ENCODE measurements around the gene AP1S1.

Gene AP1S1

DNA sequence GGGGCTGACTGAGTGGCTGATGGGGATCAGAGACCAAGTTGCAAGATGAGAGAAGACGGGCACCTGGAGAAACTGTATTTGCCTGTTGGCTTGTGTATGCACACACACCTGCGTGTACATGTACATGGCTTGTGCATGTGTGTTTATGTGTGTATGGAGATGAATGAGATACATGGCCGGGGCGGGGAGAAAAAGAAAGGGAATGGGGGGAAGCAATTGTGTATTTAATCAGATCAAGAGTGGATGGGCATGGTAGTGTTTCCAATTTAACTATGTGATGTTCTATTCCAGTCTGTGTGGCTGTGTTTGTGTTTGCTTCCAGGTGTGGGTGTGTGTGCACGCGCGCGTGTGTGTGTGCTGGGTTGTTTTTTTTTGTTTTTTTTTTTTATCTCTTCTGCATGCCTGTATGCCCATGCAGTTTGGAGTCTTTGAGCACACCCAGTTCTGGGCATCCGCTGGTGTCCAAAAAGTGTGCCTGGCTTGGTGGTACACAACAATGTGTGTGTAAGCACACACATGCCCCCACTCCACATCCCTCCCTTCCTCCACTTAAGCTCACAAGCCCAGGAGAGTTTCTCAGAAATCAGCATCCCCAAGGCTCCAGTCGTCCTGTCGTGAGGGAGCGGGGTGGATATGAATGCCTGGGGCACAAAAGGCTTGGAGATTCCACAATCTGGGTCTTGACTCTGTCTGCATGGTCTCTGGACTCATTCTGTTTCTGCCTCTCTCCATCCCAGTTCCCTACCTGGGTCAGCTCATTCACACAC is 13.6 kb downstream of the AP1S1 start:
- Mint-ChIP-seq H3K9me3 (no peaks in the 10 kb centered on the region), H3K36me3 (ENCODE audit: low read depth) (no peaks in the 10 kb centered on the region), H3K4me3 (no peak overlapping the region), H3K27me3 (peaks cover 96% of the 10 kb centered on the region), H3K27ac (no peak overlapping the region), H3K4me1 (ENCODE audit: low read depth) (peaks cover 71% of the 10 kb centered on the region)
- intact Hi-C loops (cut with micrococcal nuclease) = no loop called here

DNA sequence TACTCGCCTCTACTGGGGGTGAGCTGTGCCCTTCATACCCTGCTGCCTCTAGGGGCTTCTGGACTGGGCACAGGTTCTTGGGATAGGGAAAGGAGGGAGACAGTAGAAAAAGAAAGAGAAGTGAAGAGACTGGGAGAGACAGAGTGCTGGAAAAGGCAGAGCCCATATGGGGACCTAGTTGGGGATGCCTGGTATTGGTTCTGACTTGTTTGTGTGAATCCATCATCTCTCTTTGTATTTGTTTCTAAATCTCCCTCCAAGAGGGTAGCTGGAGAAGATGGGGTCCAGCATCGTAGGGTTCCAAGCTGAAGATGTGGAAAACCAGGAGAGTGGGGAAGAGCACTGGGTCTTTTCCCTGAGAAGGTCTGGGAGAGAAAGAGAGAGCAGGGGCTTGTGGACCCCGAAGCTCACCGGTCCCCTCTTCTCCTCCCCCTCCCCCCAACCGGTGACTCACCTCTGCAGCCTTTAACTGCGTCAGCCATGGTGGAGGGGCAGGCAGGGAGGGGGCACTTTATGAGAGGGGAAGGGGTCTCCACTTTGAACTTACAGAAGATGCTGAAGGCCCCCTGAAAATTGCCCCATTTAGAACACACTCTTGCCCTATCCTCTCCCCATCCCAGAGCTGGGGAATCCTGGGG is 14.3 kb downstream of the AP1S1 start:
- no peak overlapping the region for H3K4me3 Mint-ChIP-seq
- H3K36me3 Mint-ChIP-seq (ENCODE audit: low read depth) = no peaks in the 10 kb centered on the region
- H3K27me3 Mint-ChIP-seq = peaks cover 99% of the 10 kb centered on the region
- H3K4me1 Mint-ChIP-seq (ENCODE audit: low read depth) = peaks cover 78% of the 10 kb centered on the region
- no peaks in the 10 kb centered on the region for H3K9me3 Mint-ChIP-seq
- intact Hi-C loops (cut with micrococcal nuclease) = no loop called here
- H3K27ac Mint-ChIP-seq = no peak overlapping the region

DNA sequence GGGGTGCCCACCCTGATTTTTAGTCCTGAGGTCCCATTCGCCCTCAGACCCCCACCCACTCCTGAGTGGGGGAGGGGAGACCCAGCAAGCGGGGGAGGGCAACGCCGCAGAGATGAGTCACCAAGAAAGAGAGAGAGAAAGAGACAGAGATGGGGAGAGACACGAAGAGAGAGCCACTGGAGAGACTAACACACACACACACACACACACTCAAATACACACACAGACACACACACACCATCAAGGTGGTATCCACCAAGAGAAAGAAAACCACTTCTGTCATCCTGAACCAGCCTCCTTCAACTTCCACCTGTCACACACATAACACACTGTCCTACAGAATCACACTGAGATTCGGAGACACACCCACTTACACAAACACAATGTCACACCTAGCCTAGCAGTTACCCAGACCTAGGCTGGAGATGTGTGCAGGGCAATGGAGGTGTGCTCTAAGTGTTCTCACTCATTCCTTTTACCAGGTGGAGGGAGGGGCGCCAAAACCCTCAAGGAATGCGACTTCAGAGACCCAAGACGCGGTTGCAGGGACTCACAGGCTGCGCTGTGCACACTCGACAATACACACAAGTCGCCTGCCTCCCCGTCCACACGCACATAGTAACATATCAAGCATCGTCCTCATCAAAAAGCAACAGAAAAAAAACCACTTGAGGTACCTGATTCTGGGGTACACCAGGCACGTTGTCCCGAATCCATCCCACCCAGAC is 15.0 kb downstream of the AP1S1 start:
- H3K4me3 Mint-ChIP-seq = no peak overlapping the region
- no peaks in the 10 kb centered on the region for H3K36me3 Mint-ChIP-seq (ENCODE audit: low read depth)
- no peak overlapping the region for H3K27ac Mint-ChIP-seq
- intact Hi-C loops (cut with micrococcal nuclease) = no loop called here
- H3K27me3 Mint-ChIP-seq = peaks cover 100% of the 10 kb centered on the region
- H3K9me3 Mint-ChIP-seq = no peaks in the 10 kb centered on the region
- H3K4me1 Mint-ChIP-seq (ENCODE audit: low read depth) = peaks cover 85% of the 10 kb centered on the region

DNA sequence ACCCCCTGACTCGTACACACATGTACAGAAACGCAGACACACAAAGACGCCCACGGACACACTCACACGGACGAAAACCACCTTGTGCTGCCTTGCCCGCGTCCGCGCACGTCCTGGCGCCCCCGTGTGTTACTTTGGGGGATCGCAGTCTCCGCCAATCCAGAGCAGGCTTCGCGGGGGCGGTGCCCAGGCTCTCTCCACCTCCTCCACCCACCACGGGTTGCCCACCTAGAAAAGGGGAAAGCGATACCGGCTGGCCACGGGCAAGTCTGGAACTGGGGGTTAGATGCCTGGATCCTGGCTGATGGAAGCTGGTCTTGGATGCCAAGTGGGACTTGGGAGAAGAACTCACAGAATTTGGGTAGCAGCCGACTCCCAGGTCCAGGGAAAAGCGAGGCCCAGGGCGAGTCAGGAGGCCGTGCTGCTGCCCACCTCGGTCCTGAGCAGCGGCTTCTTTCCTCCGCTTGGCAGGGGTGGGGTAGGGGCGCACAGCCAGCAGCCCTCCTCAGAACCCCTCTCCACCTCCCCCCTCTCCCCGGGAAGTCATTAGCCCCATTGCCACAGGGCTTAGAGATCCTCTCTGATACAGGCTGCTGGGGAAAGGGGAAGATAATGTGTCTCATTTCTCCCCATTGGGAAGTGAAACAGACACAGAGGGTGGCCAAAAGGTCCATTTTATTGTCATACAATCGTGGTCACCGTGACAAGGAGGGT is 15.7 kb downstream of the AP1S1 start:
- Mint-ChIP-seq H3K4me1 (ENCODE audit: low read depth) (peaks cover 88% of the 10 kb centered on the region), H3K27me3 (peaks cover 99% of the 10 kb centered on the region), H3K9me3 (no peaks in the 10 kb centered on the region), H3K36me3 (ENCODE audit: low read depth) (no peaks in the 10 kb centered on the region), H3K4me3 (no peak overlapping the region), H3K27ac (peak overlapping the region; percentile 16)
- intact Hi-C loops (cut with micrococcal nuclease) = no loop called here

DNA sequence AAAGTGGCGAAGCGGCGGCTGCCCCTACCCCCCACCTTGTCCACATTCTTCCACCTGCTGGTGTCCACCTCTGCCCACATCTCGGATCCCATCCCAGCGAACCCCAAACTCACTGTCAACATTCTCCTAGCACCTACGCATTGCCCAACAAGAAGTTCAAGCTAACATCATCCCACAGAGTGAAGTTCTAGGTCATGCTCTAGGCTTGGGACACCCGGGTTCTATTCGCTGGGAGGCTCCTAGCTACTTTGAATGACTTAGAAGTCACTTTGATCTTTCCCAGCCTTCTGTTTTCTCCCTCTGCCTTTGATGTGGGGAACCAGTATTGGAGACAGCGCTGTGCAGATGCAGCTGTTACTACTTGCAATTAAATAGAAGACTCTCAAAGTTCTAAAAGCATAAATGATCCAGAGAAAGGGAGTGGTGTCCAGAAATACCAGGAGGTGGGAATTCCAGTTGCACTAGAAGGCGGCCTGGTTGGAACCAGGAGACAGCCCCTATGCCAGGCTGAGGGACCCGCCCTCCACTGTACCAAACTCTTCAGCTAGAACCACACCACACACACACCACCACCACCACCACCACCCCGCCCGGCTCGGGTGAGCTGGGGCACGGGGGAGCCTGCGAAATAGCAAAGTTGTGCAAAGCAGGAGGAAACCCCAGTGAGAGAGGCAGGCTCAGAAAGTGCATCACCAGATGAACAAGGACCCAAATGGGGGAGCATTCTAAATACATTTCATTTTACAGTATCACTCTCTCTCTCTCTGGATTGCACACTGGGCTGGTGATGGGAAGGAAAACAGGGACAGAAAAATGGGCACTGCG is 16.6 kb downstream of the AP1S1 start:
- Mint-ChIP-seq H3K4me3 (no peak overlapping the region), H3K4me1 (ENCODE audit: low read depth) (peaks cover 79% of the 10 kb centered on the region), H3K9me3 (no peaks in the 10 kb centered on the region), H3K36me3 (ENCODE audit: low read depth) (no peaks in the 10 kb centered on the region), H3K27me3 (peaks cover 99% of the 10 kb centered on the region), H3K27ac (peak overlapping the region; percentile 16)
- intact Hi-C loops (cut with micrococcal nuclease) = no loop called here

DNA sequence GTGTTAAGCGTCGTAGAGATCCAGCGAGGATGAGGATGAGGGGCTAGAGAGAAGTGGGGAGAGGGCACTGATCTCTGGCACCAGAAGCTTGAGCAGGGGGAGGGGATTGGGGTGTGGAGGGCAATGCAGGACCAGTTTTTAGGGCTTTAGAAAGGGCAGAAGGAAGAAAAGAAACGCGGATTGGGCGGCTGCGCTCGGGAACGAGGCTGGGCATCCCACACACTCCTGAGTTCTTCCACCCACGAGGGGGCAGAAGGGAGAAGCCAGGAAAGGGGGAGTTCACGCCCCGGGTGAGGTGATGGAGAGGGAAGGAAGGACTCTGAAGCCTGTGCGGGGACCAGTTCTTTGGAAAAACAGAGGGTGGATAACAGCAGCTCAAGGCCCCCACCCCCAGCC is 17.2 kb downstream of the AP1S1 start:
- intact Hi-C loops (cut with micrococcal nuclease) = no loop called here
- Mint-ChIP-seq H3K27ac (no peak overlapping the region), H3K36me3 (ENCODE audit: low read depth) (no peaks in the 10 kb centered on the region), H3K9me3 (no peaks in the 10 kb centered on the region), H3K27me3 (peaks cover 99% of the 10 kb centered on the region), H3K4me3 (no peak overlapping the region), H3K4me1 (ENCODE audit: low read depth) (peaks cover 73% of the 10 kb centered on the region)

DNA sequence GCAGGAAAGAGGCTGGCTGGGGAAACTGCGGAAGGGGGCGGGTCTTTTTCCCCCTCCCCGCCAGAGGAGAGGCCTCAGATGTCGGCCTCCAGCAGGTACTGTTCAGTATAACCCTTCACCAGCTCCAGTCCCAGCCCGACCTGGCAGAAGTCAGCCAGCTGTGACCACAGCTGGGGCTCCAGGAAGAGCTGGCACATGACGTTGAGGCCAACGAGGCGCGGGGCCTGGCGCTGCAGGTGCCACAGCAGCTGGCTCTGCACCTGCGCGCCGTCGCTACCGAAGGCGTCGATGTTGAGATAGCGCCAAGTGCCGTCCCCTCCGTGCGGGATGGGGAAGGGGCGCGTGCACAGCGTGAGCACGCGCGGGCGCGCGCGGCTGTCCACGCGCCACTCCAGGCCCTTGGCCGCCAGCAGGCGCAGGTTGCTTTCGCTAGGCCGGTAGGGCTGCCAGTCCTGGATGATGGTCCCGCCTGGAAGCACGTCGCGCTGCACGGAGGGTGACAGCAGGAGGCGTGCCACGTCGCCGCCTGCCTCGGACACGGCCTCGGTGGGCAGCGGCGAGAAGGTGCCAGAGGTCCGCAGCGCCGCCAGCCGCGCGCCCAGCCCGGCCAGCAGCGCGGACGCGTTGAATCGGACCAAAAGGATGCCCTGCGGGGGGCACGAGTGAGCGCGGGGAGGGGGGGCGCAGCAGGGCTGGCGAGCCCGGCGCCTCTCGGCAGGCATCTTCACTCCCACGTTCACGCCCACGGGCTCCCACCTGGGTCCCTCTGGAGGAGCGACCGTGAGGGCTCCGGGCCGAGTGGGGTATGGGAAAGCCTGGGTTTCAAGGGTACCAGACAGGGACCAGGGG is 18.0 kb downstream of the AP1S1 start:
- Mint-ChIP-seq H3K9me3 (no peaks in the 10 kb centered on the region), H3K36me3 (ENCODE audit: low read depth) (no peaks in the 10 kb centered on the region), H3K27ac (no peak overlapping the region), H3K27me3 (peaks cover 99% of the 10 kb centered on the region), H3K4me3 (no peak overlapping the region), H3K4me1 (ENCODE audit: low read depth) (peaks cover 66% of the 10 kb centered on the region)
- intact Hi-C loops (cut with micrococcal nuclease) = no loop called here

DNA sequence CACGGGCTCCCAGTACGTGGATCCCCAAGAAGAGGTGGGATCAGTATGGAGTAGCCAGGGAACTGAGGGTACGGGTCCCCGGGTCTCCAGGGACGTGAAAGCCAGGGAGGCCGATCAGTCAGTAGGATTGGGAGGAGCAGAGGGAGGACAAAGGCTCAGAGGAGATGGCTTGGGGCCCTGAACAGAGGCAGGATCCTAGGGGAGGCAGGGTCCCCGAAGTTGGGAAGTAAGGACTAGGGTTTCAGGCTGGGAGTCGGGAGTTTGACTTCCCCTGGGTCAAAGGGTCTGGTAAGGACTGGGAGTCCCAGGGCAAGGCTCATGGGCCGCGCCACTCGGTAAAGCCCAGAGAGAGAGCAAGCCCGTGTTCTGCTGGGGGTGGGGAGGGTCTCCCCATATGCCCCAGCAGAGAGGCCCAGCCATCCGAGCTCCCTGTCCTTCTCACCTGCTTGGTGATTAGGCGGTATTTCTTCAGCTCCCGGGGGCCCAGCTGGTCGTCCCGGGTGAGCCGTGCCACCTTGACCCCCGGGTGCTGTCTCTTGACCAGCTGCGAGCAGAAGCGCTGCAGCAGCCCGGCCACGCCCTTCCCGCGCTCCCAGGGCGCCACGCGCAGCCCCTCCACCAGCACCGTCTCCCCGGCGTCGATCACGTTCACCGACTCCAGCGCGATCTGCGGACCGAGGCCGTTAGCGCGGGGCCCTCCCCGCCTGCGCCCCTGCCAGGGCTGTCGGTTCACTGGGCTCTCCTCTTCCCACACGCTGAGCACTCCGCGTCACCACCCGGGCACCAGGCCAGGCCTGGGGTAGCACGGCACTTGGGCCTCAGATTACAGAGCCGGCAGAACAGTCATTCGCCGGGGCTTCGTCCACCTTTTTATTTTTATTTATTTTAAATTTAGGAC is 18.8 kb downstream of the AP1S1 start:
- H3K4me1 Mint-ChIP-seq (ENCODE audit: low read depth) = peaks cover 64% of the 10 kb centered on the region

DNA sequence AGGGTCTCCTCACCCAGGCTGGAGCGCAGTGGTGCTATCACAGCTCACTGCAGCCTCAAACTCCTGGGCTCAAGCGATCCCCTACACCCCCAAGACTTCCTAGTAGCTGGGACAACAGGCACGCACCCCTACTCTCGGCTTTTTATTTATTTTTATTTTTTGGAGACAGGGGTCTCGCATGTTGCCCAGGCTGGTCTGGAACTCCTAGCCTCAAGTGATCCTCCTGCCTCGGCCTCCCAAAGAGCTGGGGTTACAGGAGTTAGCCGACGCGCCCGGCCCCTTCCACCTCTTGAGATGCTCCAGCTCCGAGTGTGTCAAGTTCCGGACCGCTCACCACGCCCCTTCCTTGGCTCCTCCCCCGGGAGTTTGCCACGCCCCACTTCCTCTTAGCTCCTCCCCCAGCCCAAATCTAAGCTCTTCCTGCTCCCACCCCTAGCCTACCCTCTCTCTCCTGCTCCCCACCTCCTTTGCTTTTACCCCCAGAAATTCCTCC is 19.5 kb downstream of the AP1S1 start:
- H3K27me3 Mint-ChIP-seq = peaks cover 99% of the 10 kb centered on the region
- intact Hi-C loops (cut with micrococcal nuclease) = no loop called here
- H3K4me3 Mint-ChIP-seq = peak overlapping the region; percentile 20
- H3K9me3 Mint-ChIP-seq = no peaks in the 10 kb centered on the region
- H3K4me1 Mint-ChIP-seq (ENCODE audit: low read depth) = peaks cover 58% of the 10 kb centered on the region
- H3K36me3 Mint-ChIP-seq (ENCODE audit: low read depth) = no peaks in the 10 kb centered on the region
- no peak overlapping the region for H3K27ac Mint-ChIP-seq

More for the DNA sequence above, 18.8 kb downstream of the AP1S1 start:
- H3K9me3 Mint-ChIP-seq = no peaks in the 10 kb centered on the region
- no peaks in the 10 kb centered on the region for H3K36me3 Mint-ChIP-seq (ENCODE audit: low read depth)
- peaks cover 99% of the 10 kb centered on the region for H3K27me3 Mint-ChIP-seq
- H3K4me3 Mint-ChIP-seq = peak overlapping the region; percentile 41
- H3K27ac Mint-ChIP-seq = no peak overlapping the region
- intact Hi-C loops (cut with micrococcal nuclease) = no loop called here

DNA sequence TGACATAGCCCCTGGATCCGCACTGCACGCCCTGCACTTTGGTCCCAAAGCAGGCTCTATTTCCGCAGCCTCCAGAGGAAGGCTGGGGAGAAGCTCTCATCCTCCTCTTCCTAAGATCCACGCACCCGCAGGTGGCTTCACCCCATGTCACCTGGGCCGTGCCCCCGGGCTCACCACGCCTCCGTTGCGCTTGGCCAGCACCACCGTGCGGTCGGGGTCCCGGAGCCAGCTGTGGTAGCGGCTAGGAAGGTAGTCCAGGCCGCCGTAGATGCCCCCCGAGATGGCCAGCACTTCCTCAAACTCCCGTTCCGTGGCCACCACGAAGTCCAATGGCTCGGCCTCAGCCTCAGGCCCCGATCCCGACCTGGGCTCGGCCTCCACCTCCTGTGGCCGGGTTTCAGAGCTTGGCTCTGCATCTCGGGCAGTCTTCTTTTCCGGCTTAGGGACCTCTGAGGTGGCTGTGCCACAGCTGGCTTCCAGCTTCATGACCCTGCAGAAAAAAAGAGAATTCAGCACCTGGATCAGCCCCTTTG is 20.1 kb downstream of the AP1S1 start:
- no peaks in the 10 kb centered on the region for H3K36me3 Mint-ChIP-seq (ENCODE audit: low read depth)
- peaks cover 58% of the 10 kb centered on the region for H3K4me1 Mint-ChIP-seq (ENCODE audit: low read depth)
- intact Hi-C loops (cut with micrococcal nuclease) = no loop called here
- no peak overlapping the region for H3K27ac Mint-ChIP-seq
- peaks cover 99% of the 10 kb centered on the region for H3K27me3 Mint-ChIP-seq
- H3K4me3 Mint-ChIP-seq = no peak overlapping the region
- H3K9me3 Mint-ChIP-seq = no peaks in the 10 kb centered on the region

DNA sequence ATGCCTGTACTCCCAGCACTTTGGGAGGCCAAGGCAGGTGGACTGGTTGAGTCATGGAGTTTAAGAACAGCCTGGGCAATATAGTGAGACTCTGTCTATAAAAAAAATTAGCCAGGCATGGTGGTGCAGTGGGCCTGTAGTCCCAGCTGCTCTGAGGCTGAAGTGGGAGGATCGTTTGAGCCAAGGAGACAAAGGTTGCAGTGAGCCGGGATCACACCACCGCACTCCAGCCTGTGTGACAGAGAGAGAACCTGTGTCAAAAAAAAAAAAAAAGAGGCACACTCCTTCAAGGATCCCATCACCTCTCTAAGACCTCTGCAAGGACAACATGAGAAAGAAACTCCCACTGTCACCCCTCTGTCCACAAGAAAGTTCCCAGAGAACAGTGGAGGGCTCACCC is 21.4 kb downstream of the AP1S1 start:
- Mint-ChIP-seq H3K9me3 (no peaks in the 10 kb centered on the region), H3K27me3 (peaks cover 99% of the 10 kb centered on the region), H3K36me3 (ENCODE audit: low read depth) (no peaks in the 10 kb centered on the region), H3K4me3 (no peak overlapping the region), H3K4me1 (ENCODE audit: low read depth) (peaks cover 46% of the 10 kb centered on the region), H3K27ac (no peak overlapping the region)
- intact Hi-C loops (cut with micrococcal nuclease) = no loop called here
